Ishikawa (cell line): Measurements from ENCODE around the gene MEF2A.

Experiments
- CEBPB ChIP-seq: IDR thresholded peaks from 2 replicates; pipeline ENCODE4 v1.6.1; 2012
- EGR1 ChIP-seq: IDR thresholded peaks from 2 replicates; pipeline ENCODE4 v1.6.1; 2012
- TF ChIP-seq, protein P1 (sequence below): IDR thresholded peaks from 2 replicates; pipeline ENCODE4 v1.6.1; 2012; ENCODE audit warnings: low read depth, mild to moderate bottlenecking
- TF ChIP-seq, protein P2 (sequence below): IDR thresholded peaks from 2 replicates; pipeline ENCODE4 v1.6.1; 2012
- TF ChIP-seq, protein P3 (sequence below): IDR thresholded peaks from 2 replicates; pipeline ENCODE4 v1.6.1; 2012

DNA sequence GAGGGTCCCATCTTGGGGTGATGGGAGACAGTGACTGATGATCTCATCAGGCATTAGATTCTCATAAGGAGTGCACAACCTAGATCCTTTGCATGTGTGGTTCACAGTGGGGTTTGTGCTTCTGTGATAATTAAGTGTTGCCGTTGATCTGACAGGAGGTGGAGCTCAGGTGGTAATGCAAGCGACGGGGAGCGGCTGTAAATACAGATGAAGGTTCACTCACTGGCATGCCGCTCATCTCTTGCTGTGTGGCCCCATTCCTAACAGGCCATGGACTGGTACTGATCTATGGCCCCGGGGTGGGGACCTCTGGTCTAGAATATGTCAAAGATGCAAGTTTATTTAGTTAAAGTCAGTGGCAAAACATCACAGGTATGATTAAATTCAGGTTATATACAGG is 8.7 kb downstream of the MEF2A start:
- no peak for TF ChIP-seq EGR1
- TF ChIP-seq, protein P1, sequence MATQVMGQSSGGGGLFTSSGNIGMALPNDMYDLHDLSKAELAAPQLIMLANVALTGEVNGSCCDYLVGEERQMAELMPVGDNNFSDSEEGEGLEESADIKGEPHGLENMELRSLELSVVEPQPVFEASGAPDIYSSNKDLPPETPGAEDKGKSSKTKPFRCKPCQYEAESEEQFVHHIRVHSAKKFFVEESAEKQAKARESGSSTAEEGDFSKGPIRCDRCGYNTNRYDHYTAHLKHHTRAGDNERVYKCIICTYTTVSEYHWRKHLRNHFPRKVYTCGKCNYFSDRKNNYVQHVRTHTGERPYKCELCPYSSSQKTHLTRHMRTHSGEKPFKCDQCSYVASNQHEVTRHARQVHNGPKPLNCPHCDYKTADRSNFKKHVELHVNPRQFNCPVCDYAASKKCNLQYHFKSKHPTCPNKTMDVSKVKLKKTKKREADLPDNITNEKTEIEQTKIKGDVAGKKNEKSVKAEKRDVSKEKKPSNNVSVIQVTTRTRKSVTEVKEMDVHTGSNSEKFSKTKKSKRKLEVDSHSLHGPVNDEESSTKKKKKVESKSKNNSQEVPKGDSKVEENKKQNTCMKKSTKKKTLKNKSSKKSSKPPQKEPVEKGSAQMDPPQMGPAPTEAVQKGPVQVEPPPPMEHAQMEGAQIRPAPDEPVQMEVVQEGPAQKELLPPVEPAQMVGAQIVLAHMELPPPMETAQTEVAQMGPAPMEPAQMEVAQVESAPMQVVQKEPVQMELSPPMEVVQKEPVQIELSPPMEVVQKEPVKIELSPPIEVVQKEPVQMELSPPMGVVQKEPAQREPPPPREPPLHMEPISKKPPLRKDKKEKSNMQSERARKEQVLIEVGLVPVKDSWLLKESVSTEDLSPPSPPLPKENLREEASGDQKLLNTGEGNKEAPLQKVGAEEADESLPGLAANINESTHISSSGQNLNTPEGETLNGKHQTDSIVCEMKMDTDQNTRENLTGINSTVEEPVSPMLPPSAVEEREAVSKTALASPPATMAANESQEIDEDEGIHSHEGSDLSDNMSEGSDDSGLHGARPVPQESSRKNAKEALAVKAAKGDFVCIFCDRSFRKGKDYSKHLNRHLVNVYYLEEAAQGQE, result no peak
- TF ChIP-seq, protein P2, sequence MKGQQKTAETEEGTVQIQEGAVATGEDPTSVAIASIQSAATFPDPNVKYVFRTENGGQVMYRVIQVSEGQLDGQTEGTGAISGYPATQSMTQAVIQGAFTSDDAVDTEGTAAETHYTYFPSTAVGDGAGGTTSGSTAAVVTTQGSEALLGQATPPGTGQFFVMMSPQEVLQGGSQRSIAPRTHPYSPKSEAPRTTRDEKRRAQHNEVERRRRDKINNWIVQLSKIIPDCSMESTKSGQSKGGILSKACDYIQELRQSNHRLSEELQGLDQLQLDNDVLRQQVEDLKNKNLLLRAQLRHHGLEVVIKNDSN, result no peak
- TF ChIP-seq, protein P3, sequence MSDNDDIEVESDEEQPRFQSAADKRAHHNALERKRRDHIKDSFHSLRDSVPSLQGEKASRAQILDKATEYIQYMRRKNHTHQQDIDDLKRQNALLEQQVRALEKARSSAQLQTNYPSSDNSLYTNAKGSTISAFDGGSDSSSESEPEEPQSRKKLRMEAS, result no peak
- no peak for TF ChIP-seq CEBPB
